ENCODE results near the gene CD2BP2.

CD2BP2 gene

GRCh38 chr16:30378236-30379157, 23.4 kb upstream of the CD2BP2 start:
- peak; percentile 99 for DNase-seq (ENCODE audit: low read depth in 2 of 2)

GRCh38 chr16:30377812-30378235, 22.7 kb upstream of the CD2BP2 start:
- peak; percentile 75 to 86 for DNase-seq (ENCODE audit: low read depth in 2 of 2)

GRCh38 chr16:30377050-30377811, 22.1 kb upstream of the CD2BP2 start:
- no peak for DNase-seq (ENCODE audit: low read depth in 2 of 2)

- no peak for DNase-seq (ENCODE audit: low read depth in 2 of 2)
Observed at GRCh38 chr16:30376461-30376902, 21.4 kb upstream of the CD2BP2 start.

- no peak for DNase-seq (ENCODE audit: low read depth in 2 of 2)
Observed at GRCh38 chr16:30375864-30376263, 20.8 kb upstream of the CD2BP2 start.

GRCh38 chr16:30374538-30374937, 19.4 kb upstream of the CD2BP2 start, which contains the start of gene MYL11:
Gene MYL11, plus strand, starts transcription at chr16:30374802. Its CDS starts 56 bp downstream, at chr16:30374858.
- no peak for DNase-seq (ENCODE audit: low read depth in 2 of 2)

GRCh38 chr16:30372725-30373124, 17.6 kb upstream of the CD2BP2 start:
- no peak for DNase-seq (ENCODE audit: low read depth in 2 of 2)

- DNase-seq (ENCODE audit: low read depth in 2 of 2) = no peak
Observed at GRCh38 chr16:30372038-30372712, 17.1 kb upstream of the CD2BP2 start.

GRCh38 chr16:30371248-30371816, 16.2 kb upstream of the CD2BP2 start:
- no peak for DNase-seq (ENCODE audit: low read depth in 2 of 2)

GRCh38 chr16:30370456-30371247, 15.5 kb upstream of the CD2BP2 start, which contains the start of gene TBC1D10B:
Gene TBC1D10B, minus strand, starts transcription at chr16:30370494. Its CDS starts 311 bp downstream, at chr16:30370183.
- DNase-seq (ENCODE audit: low read depth in 2 of 2) = peak; percentile 92 to 98

- DNase-seq (ENCODE audit: low read depth in 2 of 2) = no peak
Observed at GRCh38 chr16:30369938-30370455, 14.9 kb upstream of the CD2BP2 start.

GRCh38 chr16:30369091-30369937, 14.2 kb upstream of the CD2BP2 start:
- no peak for DNase-seq (ENCODE audit: low read depth in 2 of 2)

GRCh38 chr16:30368792-30369090, 13.6 kb upstream of the CD2BP2 start:
- no peak for DNase-seq (ENCODE audit: low read depth in 2 of 2)

GRCh38 chr16:30368122-30368791, 13.1 kb upstream of the CD2BP2 start:
- no peak for DNase-seq (ENCODE audit: low read depth in 2 of 2)

- DNase-seq (ENCODE audit: low read depth in 2 of 2) = no peak
Observed at GRCh38 chr16:30367349-30368009, 12.4 kb upstream of the CD2BP2 start.

- DNase-seq (ENCODE audit: low read depth in 2 of 2) = no peak
Observed at GRCh38 chr16:30366511-30366910, 11.4 kb upstream of the CD2BP2 start.

GRCh38 chr16:30365200-30365599, 10.1 kb upstream of the CD2BP2 start:
- no peak for DNase-seq (ENCODE audit: low read depth in 2 of 2)

GRCh38 chr16:30361180-30361579, 6.1 kb upstream of the CD2BP2 start:
- DNase-seq (ENCODE audit: low read depth in 2 of 2) = no peak

GRCh38 chr16:30359871-30360170, 4.7 kb upstream of the CD2BP2 start:
- no peak for DNase-seq (ENCODE audit: low read depth in 2 of 2)

Data from stimulated activated CD4-positive, alpha-beta T cell treated with anti-CD3 and anti-CD28 coated beads, Interleukin-1b, Interleukin-23, amount 100 ng/mL, for 4 hours (primary cell).